ENCODE data around the gene PTPN6.
A peak's percentile ranks its signal among the peaks of the same experiment; 100 is the strongest.

The PTPN6 gene

DNA sequence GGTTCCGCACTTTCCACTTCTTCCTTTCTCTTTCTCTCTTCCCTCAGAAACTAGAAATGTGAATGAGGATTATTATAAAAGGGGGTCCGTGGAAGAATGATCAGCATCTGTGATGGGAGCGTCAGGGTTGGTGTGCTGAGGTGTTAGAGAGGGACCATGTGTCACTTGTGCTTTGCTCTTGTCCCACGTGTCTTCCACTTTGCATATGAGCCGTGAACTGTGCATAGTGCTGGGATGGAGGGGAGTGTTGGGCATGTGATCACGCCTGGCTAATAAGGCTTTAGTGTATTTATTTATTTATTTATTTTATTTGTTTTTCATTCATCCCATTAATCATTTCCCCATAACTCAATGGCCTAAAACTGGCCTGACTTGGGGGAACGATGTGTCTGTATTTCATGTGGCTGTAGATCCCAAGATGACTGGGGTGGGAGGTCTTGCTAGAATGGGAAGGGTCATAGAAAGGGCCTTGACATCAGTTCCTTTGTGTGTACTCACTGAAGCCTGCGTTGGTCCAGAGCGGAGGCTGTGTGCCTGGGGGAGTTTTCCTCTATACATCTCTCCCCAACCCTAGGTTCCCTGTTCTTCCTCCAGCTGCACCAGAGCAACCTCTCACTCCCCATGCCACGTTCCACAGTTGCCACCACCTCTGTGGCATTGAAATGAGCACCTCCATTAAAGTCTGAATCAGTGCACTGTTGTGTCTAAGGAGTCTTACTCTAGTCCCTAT is 28.0 kb upstream of the PTPN6 start:
- no peak for DNase-seq

DNA sequence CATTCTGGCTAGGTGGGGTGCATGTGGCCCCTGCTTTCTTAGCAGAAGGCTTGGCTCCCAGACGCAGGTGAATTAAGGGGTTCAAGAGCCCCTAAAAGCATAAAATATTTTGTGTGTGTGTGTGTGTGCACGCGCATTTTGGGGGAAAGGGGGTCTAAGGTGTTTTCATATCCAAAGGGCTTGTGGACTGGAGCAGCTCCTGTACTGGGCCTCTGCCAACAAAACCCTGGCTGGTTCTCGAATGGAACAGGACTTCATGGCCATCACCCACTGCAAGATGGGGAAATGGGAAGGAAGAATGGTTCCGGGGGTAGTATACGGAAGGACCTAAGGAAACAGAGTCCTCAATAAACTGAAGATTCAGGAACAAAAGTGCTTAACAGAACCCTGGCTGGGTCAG is 27.3 kb upstream of the PTPN6 start:
- DNase-seq: no peak

DNA sequence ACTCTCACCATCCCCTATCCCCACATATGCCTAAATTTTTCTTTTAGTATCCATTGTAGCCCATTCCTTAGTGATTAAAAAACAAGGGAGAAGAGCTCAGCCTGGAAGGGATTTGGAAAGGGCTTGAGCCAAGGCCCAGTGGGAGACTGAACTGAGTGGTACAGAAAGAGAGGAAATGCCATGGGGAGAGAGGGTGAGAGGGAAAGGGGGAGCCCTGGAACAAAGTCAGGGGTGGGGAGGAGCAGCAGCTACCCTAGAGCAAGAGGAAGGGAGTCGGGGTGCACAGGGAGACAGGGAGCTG is 26.0 kb upstream of the PTPN6 start:
- no peak for DNase-seq

DNA sequence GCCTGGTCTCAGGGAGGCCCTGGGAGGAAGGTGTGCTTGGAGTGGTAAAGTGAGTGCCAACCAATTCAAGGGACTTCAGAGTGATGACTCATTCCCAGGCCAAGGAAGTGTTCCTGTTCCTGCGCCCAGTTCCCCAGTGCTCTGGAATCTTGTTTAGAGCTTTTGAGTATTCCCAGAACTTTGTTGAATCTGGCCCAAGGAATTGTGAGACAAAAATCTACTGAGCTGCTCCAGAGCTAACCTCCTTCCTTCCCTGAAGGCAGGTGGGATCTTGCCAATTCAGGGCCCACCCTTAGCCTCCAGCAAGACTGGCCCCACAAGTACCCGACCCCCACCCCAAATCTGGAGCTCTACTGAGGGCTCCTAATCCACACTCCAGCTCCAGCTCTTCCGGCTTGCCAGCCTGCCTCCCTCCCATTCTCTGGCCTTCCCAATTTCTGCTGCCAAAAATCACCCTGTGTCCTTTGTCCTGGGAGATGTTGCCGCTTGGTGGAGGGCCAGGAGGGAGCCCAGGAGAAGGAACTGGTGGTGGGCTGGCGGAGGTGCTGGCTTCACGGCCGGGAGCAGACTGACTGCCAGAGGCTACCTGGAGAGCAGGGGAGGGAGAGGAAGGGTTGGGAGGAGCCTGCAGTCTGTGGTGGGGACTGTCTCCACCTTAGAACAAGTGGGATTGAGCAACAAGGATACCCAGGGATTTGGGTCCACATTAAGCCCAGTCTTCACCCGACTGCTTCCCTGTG is 25.4 kb upstream of the PTPN6 start:
- no peak for DNase-seq

GRCh38 chr12:6927379-6928021 is 23.7 kb upstream of the PTPN6 start, which contains the start of gene ATN1:
Gene ATN1 (plus strand): TSS chr12:6927959. CDS start chr12:6934002, 6,043 bp downstream.
- peak; percentile 44 for DNase-seq

GRCh38 chr12:6928022-6928702 is 23.0 kb upstream of the PTPN6 start:
- DNase-seq: no peak

DNA sequence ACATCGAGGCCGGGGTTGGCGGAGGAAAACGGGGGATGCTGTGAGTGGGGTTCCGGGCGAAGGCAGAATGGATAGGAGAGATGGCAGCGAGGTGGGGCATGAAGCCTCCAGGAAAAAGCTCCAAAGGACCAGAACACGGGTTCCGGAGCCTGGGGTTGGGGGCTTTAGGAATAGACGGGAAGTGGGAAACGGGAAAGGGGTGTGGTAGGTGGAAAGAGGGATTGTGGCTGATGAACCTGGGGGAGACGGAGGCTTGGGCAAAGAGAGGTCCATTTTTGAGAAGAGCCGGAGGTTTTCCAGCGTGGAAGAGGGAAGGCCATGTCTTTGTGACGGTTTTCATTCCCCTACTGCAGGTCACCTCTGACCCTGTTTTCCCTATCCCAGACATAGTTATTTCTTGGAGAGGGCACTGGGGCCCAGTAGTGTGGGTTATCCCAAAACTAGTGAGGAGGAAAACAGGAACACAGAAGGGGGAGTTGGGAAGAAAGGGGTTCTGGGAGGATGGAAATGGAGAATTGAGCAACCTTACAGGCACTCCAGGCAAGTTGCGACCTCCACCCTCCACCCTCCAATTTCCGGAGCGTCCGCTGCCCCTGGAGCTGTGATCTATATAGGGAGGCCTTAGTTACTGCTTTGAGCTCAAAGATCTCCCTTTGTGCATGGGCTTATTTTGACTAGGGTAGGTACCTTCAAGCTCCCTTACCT is 22.3 kb upstream of the PTPN6 start:
- DNase-seq: no peak

DNA sequence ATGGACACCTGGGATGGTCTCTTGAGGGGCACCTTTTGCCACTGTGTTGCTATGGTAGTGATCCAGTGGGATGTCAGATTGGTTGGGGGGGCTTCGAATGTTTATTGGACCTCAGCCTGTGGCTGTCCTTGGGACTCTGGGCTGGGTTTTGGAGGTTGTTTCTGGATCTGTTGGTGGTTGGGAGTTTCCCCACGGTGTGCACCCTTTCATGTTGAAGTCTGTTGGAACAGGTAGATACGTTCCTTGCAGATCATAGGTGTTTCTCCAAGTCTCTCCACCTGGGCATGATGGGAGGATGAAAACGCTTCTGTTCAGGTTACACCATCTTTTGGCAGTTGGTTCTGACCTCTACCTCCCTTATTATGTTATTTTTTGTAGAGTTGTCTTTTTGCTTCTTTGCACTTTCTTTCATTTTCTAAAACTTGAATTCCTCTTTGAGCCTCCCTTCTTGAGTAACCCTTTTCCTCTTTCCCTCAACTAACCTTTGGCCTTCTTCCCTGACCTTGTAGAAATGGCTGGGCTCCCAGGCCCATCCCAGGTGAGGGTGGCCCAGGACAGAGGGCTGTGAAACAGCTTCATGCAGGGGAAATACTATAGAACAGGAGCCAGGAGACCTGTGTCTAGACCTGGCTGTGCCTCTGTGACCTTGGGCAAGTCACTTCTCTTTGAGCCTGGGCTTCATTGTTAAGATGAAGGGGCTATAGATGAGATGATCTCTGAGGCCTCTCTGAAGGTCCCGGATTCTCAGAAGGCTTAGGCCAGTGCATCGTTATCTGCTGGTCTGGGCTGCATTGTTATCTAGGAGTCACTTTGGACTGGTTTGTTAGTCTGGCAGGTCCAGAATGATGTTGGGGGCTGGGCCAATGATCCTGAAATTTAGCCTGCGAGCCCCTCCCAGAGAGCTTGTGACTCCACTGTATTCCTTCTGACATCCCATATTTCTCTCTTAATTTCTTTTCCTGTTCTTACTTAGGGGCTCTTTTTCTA is 21.4 kb upstream of the PTPN6 start:
- DNase-seq: no peak

GRCh38 chr12:6932766-6933165 is 18.4 kb upstream of the PTPN6 start:
- no peak for DNase-seq

DNA sequence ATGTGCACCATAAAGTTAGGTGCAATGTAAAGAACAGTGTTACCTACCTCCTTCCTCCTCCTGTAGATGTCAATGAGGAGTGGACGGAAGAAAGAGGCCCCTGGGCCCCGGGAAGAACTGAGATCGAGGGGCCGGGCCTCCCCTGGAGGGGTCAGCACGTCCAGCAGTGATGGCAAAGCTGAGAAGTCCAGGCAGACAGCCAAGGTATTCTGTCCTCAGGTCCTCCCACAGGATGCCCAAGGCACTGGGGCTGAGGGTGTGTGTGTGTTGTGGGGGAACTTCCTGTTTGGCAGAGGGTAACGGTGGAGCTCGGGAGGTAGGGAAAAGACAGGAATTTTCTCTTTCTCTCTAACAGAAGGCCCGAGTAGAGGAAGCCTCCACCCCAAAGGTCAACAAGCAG is 17.0 kb upstream of the PTPN6 start:
- DNase-seq: no peak

DNA sequence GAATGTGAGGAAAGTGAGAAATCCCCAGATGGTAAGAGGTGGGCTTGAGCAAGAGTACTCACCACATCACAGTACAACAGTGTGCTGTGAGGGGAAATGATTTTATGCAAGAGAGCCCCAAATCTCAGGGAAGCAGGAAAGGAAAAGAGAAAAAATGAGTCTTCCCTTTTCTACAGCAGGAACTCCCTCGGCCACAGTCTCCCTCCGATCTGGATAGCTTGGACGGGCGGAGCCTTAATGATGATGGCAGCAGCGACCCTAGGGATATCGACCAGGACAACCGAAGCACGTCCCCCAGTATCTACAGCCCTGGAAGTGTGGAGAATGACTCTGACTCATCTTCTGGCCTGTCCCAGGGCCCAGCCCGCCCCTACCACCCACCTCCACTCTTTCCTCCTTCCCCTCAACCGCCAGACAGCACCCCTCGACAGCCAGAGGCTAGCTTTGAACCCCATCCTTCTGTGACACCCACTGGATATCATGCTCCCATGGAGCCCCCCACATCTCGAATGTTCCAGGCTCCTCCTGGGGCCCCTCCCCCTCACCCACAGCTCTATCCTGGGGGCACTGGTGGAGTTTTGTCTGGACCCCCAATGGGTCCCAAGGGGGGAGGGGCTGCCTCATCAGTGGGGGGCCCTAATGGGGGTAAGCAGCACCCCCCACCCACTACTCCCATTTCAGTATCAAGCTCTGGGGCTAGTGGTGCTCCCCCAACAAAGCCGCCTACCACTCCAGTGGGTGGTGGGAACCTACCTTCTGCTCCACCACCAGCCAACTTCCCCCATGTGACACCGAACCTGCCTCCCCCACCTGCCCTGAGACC is 15.6 kb upstream of the PTPN6 start:
- DNase-seq: no peak

GRCh38 chr12:6936194-6936635 is 14.9 kb upstream of the PTPN6 start:
- no peak for DNase-seq

DNA sequence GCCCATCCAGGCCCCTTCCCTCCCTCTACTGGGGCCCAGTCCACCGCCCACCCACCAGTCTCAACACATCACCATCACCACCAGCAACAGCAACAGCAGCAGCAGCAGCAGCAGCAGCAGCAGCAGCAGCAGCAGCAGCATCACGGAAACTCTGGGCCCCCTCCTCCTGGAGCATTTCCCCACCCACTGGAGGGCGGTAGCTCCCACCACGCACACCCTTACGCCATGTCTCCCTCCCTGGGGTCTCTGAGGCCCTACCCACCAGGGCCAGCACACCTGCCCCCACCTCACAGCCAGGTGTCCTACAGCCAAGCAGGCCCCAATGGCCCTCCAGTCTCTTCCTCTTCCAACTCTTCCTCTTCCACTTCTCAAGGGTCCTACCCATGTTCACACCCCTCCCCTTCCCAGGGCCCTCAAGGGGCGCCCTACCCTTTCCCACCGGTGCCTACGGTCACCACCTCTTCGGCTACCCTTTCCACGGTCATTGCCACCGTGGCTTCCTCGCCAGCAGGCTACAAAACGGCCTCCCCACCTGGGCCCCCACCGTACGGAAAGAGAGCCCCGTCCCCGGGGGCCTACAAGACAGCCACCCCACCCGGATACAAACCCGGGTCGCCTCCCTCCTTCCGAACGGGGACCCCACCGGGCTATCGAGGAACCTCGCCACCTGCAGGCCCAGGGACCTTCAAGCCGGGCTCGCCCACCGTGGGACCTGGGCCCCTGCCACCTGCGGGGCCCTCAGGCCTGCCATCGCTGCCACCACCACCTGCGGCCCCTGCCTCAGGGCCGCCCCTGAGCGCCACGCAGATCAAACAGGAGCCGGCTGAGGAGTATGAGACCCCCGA is 14.3 kb upstream of the PTPN6 start:
- DNase-seq: peak; percentile 86

GRCh38 chr12:6937481-6938352 is 13.4 kb upstream of the PTPN6 start:
- peak; percentile 96 for DNase-seq

GRCh38 chr12:6938353-6939190 is 12.6 kb upstream of the PTPN6 start:
- DNase-seq: no peak

DNA sequence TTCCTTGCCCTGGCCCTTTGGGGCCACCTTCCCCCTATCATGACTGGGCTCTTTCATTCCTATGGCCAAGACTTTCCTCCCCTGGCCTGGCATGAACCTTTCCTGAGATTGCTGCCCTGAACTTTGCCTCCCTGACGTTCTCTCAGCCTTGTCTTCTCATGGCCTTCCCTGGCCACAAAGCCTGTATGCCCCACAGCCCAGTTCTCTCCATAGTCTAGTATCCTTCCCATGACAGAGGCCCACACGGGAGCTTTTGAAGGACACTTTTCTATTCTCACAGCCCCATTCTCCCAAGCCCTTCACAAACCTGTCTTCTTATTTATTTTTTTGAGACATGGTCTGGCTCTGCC is 12.0 kb upstream of the PTPN6 start:
- DNase-seq: no peak

- no peak for DNase-seq
These were observed 9.9 kb upstream of the PTPN6 start for GRCh38 chr12:6941267-6941666.

- DNase-seq: no peak
These were observed 9.4 kb upstream of the PTPN6 start for GRCh38 chr12:6941782-6942181.

Data from NCI-H1436 (cell line).